Measurements from ENCODE around the gene USP37. TPM values are rescaled to one million over a fixed set of nuclear protein-coding genes. Genes with fewer than 3 reads are reported as not detected.

USP37 gene
- total RNA-seq, 1 experiment from 2014 or later = 23.5 TPM

- peaks cover 15 to 16% of the 10 kb centered on the region in 2 experiments for H3K36me3 ChIP-seq (ENCODE audit: control insufficient read depth in 1 of 2, insufficient read depth in 2 of 2, low read length in 2 of 2)
Observed at GRCh38 chr2:218482651-218483050, 85.5 kb downstream of the USP37 start.

GRCh38 chr2:218479595-218479994, 88.6 kb downstream of the USP37 start:
- DNase-seq (ENCODE audit: low read depth, low spot score) = no peak
- H3K4me1 ChIP-seq (ENCODE audit: control insufficient read depth in 1 of 2, insufficient read depth in 2 of 2, low read length in 2 of 2) = no peaks in the 10 kb centered on the region
- H2AFZ ChIP-seq (ENCODE audit: low read depth, low read length, poor library complexity, severe bottlenecking) = no peak overlapping the region
- H3K36me3 ChIP-seq (ENCODE audit: control insufficient read depth in 1 of 2, insufficient read depth in 2 of 2, low read length in 2 of 2) = peaks cover 15 to 22% of the 10 kb centered on the region in 2 experiments
- no peak overlapping the region for H3K9ac ChIP-seq (ENCODE audit: low read length)
- POLR2A ChIA-PET = interaction anchor here (0.6 kb wide), 1 partner anchor 184 kb away, joined by 3 read pairs; no protein-coding TSS in a partner anchor
- no peaks in the 10 kb centered on the region for H3K27me3 ChIP-seq (ENCODE audit: insufficient read depth, low read length)
- CTCF ChIA-PET = no interaction called here
- H3K4me3 ChIP-seq (replicated peaks in 1 of 2; ENCODE audit: low read depth in 1 of 2, low read length in 2 of 2) = no peak overlapping the region
- TF ChIP-seq POLR2AphosphoS5 (IDR thresholded peaks at IDR 0.05; ENCODE audit: low read depth, low read length) = no peak
- no peaks in the 10 kb centered on the region for H3K9me3 ChIP-seq (ENCODE audit: control insufficient read depth in 1 of 2, insufficient read depth in 1 of 2, low read depth in 1 of 2, low read length in 2 of 2)
- intact Hi-C loops (cut with micrococcal nuclease) = no loop called here
- H4K20me1 ChIP-seq (ENCODE audit: insufficient read depth) = no peaks in the 10 kb centered on the region
- ATAC-seq = no peak
- H3K27ac ChIP-seq (ENCODE audit: low read depth, low read length) = no peak overlapping the region
- RAD21 ChIA-PET (ENCODE audit: low non-redundant PET in 1 of 2, low total read pairs in 2 of 2, uncharacterized antibody in 2 of 2, unreplicated experiment in 2 of 2) = no interaction called here
- H3K9me2 ChIP-seq (ENCODE audit: insufficient read depth) = no peaks in the 10 kb centered on the region
- BruUV-seq (replicated peaks) = no TSS peak
- no peaks in the 10 kb centered on the region for H3K79me2 ChIP-seq (ENCODE audit: insufficient read depth, low read length)
- no peak overlapping the region for H3K4me2 ChIP-seq (ENCODE audit: low read length)

More at GRCh38 chr2:218482651-218483050, 85.5 kb downstream of the USP37 start:
- H3K4me3 ChIP-seq (replicated peaks in 1 of 2; ENCODE audit: low read depth in 1 of 2, low read length in 2 of 2) = no peak overlapping the region
- H3K79me2 ChIP-seq (ENCODE audit: insufficient read depth, low read length) = no peaks in the 10 kb centered on the region
- H3K9me2 ChIP-seq (ENCODE audit: insufficient read depth) = no peaks in the 10 kb centered on the region
- no peak overlapping the region for H3K27ac ChIP-seq (ENCODE audit: low read depth, low read length)
- intact Hi-C loops (cut with micrococcal nuclease) = no loop called here
- ChIA-PET CTCF (no interaction called here), RAD21 (ENCODE audit: low non-redundant PET in 1 of 2, low total read pairs in 2 of 2, uncharacterized antibody in 2 of 2, unreplicated experiment in 2 of 2) (no interaction called here), POLR2A (no interaction called here)
- H3K9me3 ChIP-seq (ENCODE audit: control insufficient read depth in 1 of 2, insufficient read depth in 1 of 2, low read depth in 1 of 2, low read length in 2 of 2) = no peaks in the 10 kb centered on the region
- no peaks in the 10 kb centered on the region for H3K4me1 ChIP-seq (ENCODE audit: control insufficient read depth in 1 of 2, insufficient read depth in 2 of 2, low read length in 2 of 2)
- no peaks in the 10 kb centered on the region for H3K27me3 ChIP-seq (ENCODE audit: insufficient read depth, low read length)
- no peak for TF ChIP-seq YY1 (IDR thresholded peaks at IDR 0.05; ENCODE audit: extremely low read depth, insufficient replicate concordance, low read depth, low read length)
- no peak for TF ChIP-seq SIN3A (IDR thresholded peaks at IDR 0.05; ENCODE audit: low read depth)
- BruUV-seq (replicated peaks) = no TSS peak
- ATAC-seq = no peak
- no peak for DNase-seq (ENCODE audit: low read depth, low spot score)
- no peak overlapping the region for H3K4me2 ChIP-seq (ENCODE audit: low read length)
- H4K20me1 ChIP-seq (ENCODE audit: insufficient read depth) = no peaks in the 10 kb centered on the region
- H3K9ac ChIP-seq (ENCODE audit: low read length) = no peak overlapping the region
- no peak overlapping the region for H2AFZ ChIP-seq (ENCODE audit: low read depth, low read length, poor library complexity, severe bottlenecking)

- ATAC-seq = no peak
- no TSS peak for BruUV-seq (replicated peaks)
- intact Hi-C loops (cut with micrococcal nuclease) = no loop called here
- TF ChIP-seq REST (IDR thresholded peaks at IDR 0.05; ENCODE audit: low read depth) (no peak), YY1 (IDR thresholded peaks at IDR 0.05; ENCODE audit: extremely low read depth, insufficient replicate concordance, low read depth, low read length) (no peak), CTCF (IDR thresholded peaks at IDR 0.05 in 2 of 3, conservative IDR thresholded peaks at IDR 0.05 in 1 of 3; ENCODE audit: borderline replicate concordance in 1 of 3, insufficient read depth in 1 of 3, low read depth in 2 of 3, low read length in 2 of 3) (no peak), EZH2 (IDR thresholded peaks at IDR 0.05) (no peak), JUND (IDR thresholded peaks at IDR 0.05) (no peak), CBX3 (IDR thresholded peaks at IDR 0.05; ENCODE audit: low read depth) (no peak), ZFX (IDR thresholded peaks at IDR 0.05) (no peak)
Observed at GRCh38 chr2:218478544-218478943, 89.6 kb downstream of the USP37 start.

More at GRCh38 chr2:218478544-218478943, 89.6 kb downstream of the USP37 start:
- ChIA-PET CTCF (no interaction called here), POLR2A (no interaction called here), RAD21 (ENCODE audit: low non-redundant PET in 1 of 2, low total read pairs in 2 of 2, uncharacterized antibody in 2 of 2, unreplicated experiment in 2 of 2) (no interaction called here)
- Histone ChIP-seq H3K4me2 (ENCODE audit: low read length) (no peak overlapping the region), H3K27me3 (ENCODE audit: insufficient read depth, low read length) (no peaks in the 10 kb centered on the region), H3K4me3 (replicated peaks in 1 of 2; ENCODE audit: low read depth in 1 of 2, low read length in 2 of 2) (no peak overlapping the region), H3K9me2 (ENCODE audit: insufficient read depth) (no peaks in the 10 kb centered on the region), H3K4me1 (ENCODE audit: control insufficient read depth in 1 of 2, insufficient read depth in 2 of 2, low read length in 2 of 2) (no peaks in the 10 kb centered on the region), H3K9me3 (ENCODE audit: control insufficient read depth in 1 of 2, insufficient read depth in 1 of 2, low read depth in 1 of 2, low read length in 2 of 2) (no peaks in the 10 kb centered on the region), H4K20me1 (ENCODE audit: insufficient read depth) (no peaks in the 10 kb centered on the region), H3K9ac (ENCODE audit: low read length) (no peak overlapping the region), H3K27ac (ENCODE audit: low read depth, low read length) (no peak overlapping the region), H3K36me3 (ENCODE audit: control insufficient read depth in 1 of 2, insufficient read depth in 2 of 2, low read length in 2 of 2) (peaks cover 17 to 28% of the 10 kb centered on the region in 2 experiments), H2AFZ (ENCODE audit: low read depth, low read length, poor library complexity, severe bottlenecking) (no peak overlapping the region), H3K79me2 (ENCODE audit: insufficient read depth, low read length) (no peaks in the 10 kb centered on the region)
- no peak for DNase-seq (ENCODE audit: low read depth, low spot score)

Measured in HCT116 (cell line).